Inflammatory macrophage treated with lipopolysaccharide for 4 hours (primary cell): ENCODE data around the gene MINDY1.

Experiments
- DNase-seq: peaks from one replicate; pipeline ENCODE4 v3.0.0-alpha.2; 2020

MINDY1 gene

DNA sequence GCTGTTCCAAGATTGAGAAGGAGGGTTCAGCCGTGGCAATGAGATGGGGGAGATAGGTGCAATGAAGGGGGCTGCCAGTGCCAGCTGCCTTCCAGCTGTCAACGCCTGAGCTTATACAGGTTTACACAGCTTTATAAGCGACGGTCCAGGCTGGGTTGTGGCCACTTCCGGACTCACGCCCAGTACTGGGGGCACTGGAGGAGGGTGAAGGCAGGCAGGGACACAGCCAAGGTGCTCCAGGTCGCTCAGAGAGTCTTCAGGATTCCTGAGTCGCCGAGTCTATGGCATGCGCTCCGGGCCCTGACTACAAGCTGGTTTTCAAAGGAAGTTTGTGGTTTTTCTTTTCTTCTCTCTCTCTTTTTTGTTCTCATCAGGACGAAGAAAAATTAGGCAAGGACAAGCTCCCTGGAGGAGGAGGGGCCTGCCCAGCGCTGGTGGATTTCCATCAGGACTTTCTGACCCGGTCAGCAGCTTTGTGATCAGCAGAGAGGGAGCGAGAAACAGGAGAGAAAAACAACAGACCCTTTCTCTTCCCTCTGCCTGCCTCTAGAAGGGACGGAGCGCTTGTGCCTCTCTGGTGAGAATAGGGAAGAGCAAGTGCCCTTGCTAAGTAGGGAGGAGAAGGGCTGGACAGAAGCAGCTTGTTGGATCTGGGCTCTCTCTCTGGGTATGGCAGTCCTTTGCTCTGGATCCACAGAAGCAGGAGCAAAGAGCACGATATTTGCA lies at the start of gene MINDY1:
Gene MINDY1, minus strand, starts transcription at position 576 of the 726 bp plus-strand sequence. CDS start 4,285 bp downstream, outside the sequence.
- DNase-seq: peak; percentile 76

GRCh38 chr1:151056149-151056548 lies 49.4 kb upstream of the MINDY1 start:
- peak; percentile 16 for DNase-seq

DNA sequence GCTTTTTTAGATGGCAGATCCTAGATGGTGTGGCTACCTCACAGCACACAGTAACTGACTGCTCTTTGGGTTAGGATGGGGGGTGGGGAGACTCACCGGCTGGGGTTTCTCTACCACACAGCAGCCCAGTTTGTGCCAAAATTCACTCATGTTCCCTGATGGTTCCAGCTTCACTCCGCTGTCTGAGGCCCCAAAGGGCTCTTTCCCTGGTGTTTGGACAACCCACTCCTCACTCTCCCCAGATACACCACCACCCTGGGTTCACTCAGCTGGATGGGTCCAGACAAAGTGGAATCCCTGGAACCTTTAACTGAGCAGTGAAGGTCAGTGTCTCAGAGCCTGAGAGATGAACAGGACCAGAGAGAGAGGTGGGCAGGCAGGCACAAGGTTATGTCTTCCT lies 48.9 kb upstream of the MINDY1 start:
- no peak for DNase-seq

GRCh38 chr1:151054971-151055547 lies 48.4 kb upstream of the MINDY1 start:
- no peak for DNase-seq

- DNase-seq: no peak
These were observed 44.8 kb upstream of the MINDY1 start for GRCh38 chr1:151051356-151052009.

DNA sequence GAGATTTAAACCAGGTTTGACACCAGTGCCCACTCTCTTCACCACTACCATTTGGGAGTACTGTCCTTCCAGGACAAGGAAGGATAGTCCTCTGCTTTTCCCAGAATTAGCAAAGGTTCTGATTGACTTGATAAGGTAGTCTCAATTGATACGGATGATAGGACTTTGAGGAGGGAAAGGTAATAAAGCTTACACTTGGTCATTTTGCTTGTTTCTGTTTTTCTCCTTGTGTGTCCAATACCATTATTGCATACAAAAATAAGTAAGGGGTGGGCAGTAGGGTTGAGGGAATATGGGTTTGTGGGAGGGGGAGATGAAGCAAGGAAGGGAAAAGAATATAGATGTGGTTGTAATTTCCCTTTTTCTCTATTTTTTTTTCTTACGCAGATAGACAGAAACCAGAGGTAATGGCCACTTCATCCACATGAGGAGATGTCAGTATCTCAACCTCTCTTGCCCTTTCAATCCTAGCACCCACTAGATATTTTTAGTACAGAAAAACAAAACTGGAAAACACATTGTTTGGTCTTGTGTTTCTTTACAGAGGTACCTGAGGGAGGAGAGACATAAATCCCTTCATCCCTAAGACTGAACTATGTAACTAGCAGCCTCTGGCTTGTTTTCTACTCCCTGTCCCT lies 43.5 kb upstream of the MINDY1 start:
- no peak for DNase-seq

GRCh38 chr1:151049458-151049857 lies 42.8 kb upstream of the MINDY1 start:
- DNase-seq: no peak

DNA sequence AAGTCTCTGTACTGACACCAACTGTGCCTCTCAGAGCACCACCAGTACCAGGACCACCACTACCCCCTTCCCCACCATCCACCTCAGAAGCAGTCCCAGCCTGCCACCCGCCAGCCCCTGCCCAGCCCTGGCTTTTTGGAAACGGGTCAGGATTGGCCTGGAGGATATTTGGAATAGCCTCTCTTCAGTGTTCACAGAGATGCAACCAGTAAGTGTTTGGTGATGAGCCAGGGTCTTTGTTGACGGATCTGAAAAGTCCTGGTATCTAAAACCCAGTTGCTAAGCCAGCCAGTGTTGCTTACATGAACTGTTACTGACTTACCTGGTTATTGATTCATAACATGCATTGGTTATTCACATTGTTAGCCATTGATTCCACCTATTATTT lies 41.9 kb upstream of the MINDY1 start:
- DNase-seq: no peak

DNA sequence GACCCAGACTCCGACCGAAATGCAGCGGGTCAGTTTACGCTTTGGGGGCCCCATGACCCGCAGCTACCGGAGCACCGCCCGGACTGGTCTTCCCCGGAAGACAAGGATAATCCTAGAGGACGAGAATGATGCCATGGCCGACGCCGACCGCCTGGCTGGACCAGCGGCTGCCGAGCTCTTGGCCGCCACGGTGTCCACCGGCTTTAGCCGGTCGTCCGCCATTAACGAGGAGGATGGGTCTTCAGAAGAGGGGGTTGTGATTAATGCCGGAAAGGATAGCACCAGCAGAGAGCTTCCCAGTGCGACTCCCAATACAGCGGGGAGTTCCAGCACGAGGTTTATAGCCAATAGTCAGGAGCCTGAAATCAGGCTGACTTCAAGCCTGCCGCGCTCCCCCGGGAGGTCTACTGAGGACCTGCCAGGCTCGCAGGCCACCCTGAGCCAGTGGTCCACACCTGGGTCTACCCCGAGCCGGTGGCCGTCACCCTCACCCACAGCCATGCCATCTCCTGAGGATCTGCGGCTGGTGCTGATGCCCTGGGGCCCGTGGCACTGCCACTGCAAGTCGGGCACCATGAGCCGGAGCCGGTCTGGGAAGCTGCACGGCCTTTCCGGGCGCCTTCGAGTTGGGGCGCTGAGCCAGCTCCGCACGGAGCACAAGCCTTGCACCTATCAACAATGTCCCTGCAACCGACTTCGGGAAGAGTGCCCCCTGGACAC lies 41.4 kb upstream of the MINDY1 start:
- peak; percentile 53 for DNase-seq

DNA sequence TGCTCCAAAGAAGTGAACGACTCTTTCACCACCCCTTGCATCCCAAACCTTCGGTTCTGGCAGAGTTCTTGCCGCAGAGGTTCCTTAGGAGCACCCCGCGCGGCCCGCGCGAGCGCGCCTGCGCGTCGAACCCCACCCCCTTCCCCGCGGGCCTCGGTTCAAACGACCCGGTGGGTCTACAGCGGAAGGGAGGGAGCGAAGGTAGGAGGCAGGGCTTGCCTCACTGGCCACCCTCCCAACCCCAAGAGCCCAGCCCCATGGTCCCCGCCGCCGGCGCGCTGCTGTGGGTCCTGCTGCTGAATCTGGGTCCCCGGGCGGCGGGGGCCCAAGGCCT lies 40.9 kb upstream of the MINDY1 start, which contains the start of gene C1orf56:
Gene C1orf56, plus strand, starts transcription at position 161 of the 334 bp plus-strand sequence. Its CDS starts 97 bp downstream, at position 258.
- peak; percentile 10 for DNase-seq

GRCh38 chr1:151043163-151043562 lies 36.5 kb upstream of the MINDY1 start:
- no peak for DNase-seq

GRCh38 chr1:151039521-151039920 lies 32.8 kb upstream of the MINDY1 start:
- DNase-seq: no peak

GRCh38 chr1:151037032-151037431 lies 30.3 kb upstream of the MINDY1 start:
- DNase-seq: no peak

- DNase-seq: no peak
These were observed 29.7 kb upstream of the MINDY1 start, which contains the start of gene BNIPL for GRCh38 chr1:151036356-151036755. TSS of gene BNIPL (plus strand) at chr1:151036586. CDS start at chr1:151036726, 140 bp downstream.

DNA sequence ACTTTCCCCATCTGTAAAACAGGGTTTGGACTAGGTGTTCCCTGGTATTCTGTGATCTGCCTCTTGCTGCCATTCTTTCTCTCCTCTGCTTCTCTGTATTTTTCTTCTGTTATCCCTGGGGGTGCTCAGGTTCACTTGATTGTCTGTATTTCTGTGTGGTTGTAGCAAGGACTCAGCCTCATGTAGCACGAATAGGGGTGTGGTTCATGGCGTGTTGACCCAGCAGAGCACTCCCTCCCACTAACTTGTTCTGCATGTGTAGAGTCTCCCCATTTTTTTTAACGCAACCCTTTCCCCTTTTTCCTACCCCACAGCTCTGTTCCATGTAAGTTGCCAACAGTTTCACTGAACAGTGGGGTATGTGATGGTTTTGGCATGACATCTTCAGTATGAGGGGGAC lies 28.5 kb upstream of the MINDY1 start:
- DNase-seq: no peak

DNA sequence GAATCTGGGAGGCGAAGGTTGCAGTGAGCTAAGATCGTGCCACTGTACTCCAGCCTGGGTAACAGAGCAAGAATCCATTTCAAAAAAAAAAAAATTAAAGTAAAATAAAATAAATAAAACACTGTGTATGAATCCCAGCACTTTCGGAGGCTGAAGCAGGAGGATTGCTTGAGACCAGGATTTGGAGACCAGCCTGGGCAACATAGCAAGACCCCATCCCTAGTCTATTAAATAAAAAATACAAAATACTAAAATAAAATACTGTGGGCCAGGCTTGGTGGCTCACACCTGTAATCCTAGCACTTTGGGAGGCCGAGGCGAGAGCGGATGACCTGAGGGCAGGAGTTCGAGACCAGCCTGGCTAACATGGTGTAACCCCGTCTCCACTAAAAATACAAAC lies 25.5 kb upstream of the MINDY1 start:
- DNase-seq: no peak

DNA sequence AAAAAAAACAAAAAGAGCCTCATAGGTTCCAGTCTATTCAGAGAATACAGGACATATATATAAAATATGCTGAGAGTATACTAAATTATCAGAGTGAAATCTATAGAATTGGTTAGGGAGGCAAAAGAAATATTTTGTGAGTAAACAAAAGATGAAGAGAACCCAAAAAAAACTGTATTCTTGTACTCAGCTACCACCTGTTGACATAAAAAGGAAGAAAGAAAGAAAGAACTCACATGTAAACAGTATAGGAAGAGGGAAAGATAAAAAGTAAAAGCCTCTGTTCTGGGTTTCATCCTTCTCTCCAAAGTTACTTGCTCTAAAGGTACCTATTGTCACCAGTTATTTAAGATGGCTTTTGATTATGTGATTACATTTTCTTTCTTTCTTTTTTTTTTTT lies 19.8 kb upstream of the MINDY1 start:
- no peak for DNase-seq

DNA sequence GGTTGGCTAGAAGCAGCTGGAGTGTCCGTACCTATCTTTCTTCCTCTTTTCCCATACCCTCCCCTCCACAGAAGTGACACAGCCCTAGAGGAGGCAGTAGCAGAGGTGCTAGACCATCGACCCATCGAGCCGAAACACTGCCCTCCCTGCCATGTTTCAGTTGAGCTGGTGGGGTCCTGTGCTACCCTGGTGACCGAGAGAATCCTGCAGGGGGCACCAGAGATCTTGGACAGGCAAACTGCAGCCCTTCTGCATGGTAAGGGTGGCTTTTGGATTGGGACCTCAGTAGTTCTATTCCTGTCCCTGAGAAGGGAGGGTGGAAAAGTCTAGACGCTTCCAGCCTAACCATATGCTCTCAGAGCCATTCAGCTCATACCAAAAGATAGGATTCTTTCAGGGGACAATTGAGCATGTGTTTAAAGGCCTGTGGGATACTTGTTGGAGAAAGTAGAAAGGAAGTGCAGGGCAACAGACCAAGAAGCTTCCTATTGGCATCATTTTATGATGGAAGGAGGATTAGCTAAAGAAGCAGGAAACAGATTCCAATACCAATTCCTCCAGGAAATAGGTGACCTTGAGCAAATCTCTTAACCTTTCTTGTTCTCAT lies 17.9 kb upstream of the MINDY1 start:
- peak; percentile 77 for DNase-seq

- no peak for DNase-seq
These were observed 6.8 kb upstream of the MINDY1 start for GRCh38 chr1:151013518-151013917.

DNA sequence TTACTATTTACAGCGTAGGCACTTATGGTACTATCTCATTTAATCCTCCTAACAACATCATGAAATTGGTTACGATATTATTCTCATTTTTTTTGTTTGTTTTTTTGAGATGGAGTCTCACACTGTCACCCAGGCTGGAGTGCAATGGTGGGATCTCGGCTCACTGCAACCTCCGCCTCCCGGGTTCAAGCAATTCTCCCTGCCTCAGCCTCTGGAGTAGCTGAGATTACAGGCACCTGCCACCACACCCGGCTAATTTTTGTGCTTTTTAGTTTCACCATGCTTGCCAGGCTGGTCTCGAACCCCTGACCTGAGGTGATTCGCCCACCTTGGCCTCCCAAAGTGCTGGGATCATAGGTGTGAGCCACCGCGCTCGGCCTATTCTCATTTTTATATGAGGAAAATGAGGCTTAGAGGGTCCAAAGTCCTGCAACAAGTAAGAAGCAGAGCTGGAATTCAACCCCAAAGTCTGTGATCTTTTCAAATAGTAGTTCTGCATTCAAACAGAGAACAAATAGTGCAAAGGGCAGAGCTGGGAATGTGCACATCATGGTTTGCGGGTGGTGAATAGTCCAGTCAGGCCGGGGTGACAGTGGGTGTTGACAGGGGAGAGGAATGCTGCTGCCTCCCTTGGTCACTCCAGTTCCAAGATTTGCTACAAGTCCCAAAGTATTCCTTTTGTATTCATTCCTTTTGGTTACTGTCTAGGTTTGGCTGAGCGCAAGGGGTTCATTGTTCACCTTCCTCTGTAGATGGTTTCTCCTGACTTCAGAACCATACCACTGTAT lies 6.2 kb upstream of the MINDY1 start:
- DNase-seq: no peak

- no peak for DNase-seq
These were observed 4.6 kb upstream of the MINDY1 start for GRCh38 chr1:151011154-151011850.
